NCI-H1105 (cell line): Measurements from ENCODE around the gene AMBRA1.
"Not testable (repeated sequence)": the region's sequence is repeated elsewhere in the genome, so short reads cannot be mapped to it uniquely, and the experiment has no call there.

Experiments
- DNase-seq: peaks from one replicate; lab custom pipeline; 2025; lab: John Stamatoyannopoulos, UW

AMBRA1 gene

DNA sequence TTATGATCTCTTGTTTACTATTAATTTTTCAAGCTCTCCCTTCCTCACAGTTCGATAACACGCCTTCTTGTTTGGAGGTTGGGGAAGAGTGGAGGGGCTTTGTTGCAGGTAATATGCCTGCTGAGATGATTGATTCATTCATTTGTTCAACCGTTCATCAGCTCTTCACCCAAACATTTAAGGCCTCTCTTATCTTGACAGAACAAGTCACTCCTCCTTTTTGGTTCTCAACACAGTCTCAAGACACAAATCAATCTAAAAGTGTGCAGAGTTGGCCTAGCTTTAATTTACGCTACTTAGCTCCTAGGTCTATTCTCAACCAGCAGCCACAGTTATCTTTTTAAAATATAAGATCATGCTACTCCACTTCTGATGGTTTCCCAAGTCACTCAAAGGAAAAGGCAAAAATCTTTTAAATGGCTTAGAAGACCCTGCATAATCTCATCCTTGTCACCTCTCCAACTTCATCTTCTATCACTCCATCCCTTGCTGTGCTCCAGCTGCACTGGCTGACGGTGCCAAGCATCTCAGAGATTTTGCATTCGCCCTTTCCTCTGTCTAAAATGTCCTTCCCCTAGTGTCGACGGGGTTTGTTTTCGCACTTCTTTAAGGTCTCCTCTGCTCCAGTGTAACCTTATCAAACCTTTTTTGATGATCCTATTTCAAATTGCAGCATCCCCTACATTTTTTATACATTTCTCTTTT is 60.3 kb downstream of the AMBRA1 start:
- no peak for DNase-seq

DNA sequence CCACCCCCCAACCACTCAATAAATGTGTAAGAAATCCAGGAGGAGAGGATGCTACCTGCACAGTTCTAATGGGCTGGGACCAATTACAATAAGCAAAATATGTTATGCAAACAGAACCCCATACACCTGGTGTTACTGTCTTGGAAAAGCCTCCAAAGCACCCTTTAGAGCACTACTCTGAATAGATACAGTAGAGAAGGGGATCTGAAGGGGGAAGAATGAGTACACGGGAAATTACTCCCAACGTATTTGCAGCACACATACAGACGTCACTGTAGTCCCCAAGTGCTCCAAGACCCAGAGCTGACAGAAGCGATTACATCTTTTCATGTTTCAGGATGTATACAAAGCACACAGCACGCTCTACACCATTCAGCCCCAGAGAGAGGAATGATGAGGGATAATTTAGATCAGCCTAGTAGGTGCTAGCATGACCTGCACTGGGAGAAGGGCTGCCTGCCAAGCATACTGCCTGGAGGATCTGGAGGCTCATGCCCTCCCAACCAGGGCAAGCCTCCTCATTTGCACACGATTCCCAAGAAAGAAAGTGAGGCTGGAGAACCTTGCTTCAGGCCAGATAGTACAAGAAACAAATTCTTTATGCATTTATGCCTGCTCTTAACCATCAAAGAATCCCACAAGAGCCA is 63.8 kb downstream of the AMBRA1 start:
- no peak for DNase-seq

DNA sequence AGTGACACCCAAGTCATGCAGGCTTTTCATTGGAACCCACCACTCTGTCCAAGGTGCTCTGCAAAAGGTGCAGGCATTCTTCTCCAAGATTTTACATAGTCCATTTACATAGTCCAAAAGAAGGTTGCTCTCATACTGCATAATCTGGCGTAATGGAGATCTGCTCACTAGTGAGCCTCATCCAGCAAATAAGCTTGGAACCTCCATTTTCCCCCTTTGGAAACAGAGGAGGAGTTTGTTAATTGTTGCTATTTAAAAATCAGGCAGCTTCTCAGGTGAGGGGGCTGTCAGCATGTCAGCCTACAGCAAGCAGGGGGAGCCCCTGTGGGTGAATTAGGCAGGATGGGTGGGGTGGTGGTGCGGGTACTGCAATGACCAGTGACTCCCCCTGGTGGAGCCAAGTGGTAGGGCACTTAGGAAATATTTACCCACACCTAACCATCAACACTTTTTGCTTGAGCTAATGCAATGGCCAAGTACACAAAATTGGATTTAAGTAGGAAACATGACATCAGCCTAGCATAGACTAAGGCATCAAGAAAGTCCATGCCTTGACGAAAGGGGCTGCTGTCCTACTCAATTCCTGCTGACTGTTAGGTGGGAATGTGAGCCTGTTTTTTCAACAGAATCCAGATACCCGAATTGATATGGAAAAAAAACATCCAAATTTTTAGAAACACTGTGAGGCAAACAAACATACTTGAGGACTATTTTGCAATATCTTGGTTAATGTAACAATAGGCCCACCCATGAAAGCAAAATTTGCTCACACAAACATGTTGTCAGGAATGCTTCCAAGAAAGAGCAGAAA is 64.5 kb downstream of the AMBRA1 start:
- peak; percentile 75 for DNase-seq

DNA sequence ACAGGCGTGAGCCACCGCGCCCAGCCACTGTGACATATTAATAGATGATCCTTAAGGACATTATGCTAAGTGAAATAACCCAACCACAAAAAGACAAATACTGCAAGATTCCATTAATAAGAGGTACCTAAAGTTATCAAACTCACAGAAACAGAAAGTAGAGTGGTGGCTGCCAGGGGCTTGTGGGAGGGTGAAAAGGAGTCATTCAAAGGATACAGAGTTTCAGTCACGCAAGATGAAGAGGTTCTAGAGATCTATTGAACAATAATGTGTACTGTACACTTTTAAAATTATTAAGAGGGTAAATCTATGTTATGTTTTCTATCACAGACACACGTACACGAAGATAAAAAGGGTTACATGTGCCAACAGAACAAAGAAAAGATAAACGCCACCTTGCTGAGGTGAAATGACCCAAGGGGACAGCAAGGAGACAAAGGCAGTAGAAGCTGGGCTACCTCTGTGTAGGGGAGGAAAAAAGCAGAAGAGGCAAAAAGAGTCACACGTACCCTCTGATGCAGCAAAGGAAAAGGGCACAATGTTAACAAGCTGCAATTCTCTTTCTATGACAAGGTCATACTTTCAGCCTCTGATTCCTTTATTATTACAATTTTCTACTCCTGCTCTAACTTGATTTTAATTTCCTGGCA is 65.3 kb downstream of the AMBRA1 start:
- DNase-seq = no peak

DNA sequence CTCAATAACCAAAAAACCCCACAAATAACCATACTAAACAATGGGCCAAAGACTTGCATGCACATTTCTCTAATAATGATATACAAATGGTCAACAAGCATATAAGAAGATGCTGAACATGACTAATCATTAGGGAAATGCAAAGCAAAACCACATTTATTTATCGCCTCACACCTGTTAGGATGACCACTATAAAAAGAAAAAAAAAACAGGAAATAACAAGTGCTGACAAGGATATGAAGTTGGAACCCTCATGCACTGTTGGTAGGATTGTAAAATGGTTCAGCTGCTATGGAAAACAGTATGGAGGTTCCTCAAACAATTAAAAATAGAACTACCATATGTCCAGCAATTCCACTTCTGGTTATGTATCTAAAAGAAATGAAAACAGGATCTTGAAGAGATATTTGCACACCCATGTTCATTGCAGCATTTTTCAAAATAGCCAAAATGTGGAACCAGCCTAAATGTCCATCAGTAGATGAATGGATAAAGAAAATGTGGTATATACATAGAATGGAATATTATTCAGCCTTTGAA is 66.2 kb downstream of the AMBRA1 start:
- no peak for DNase-seq

DNA sequence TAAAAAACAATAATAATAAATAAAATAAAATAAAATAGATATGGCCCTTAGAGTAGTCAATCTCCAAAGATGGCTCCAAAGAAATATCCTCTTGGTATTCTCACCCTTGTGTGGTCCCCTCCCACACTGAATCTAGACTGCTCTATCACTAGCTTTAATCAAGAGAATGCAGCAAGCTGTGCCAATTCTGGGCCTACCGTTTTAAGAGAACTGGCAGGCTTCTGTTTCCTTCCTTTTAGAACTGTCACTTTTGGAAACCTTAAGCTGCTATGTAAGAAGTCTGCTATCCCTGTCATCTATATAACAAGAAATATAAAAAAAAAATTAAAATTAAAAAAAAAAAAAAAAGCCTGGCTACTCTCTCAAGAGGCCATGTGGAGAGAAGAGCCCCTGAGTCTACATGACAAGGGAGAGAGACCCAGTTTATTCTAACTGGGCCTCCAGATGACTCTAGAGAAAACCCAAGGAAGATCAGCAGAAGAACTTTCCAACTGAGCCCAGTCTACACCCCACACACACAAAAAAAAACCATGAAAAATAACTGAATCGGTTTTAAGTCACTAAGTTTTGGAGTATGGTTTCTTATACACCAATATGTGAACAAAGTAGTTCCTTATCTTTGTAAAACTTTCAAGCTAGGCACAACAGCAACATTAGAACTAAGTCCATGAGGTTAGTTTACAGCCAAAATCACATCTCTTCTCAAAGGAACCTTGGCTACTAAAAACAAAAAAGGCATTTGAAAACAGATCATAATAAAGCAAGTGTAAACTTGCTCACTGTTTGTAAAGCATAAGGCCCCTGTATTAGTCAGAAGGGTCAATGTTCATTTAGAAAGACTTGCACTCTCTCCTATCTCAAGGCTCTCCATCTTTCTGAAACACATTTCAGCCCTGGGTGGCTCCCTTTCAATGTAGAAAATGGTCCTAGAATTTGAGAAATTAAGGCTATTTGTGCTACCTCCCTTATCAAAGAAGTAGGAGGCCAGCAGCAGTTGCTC is 67.3 kb downstream of the AMBRA1 start:
- DNase-seq = no peak

DNA sequence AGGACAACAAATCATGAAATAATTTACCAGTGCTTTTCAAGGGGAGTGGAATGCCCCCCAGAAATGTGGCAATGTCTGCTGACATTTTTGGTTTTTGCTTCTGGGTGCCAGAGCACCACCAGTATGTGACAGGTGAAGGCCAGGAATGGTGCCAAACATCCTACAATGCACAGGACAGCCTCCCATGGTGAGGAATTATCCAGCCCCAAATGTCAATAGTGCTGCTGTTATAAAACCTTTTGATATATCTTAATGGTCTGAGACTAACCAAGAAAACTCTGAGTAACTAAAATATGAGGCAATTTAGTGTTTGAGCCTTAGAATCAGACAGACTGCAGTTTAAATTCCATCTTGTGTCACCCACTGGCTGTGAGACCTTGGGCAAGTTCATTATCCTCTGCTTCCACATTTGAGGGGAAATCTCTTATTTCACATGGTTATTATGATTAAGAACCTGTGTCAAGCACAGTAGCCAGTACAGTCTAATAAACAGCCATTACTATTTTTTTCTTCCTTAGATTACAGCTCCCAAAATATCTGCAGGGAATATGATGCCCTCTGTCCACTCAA is 69.5 kb downstream of the AMBRA1 start:
- DNase-seq = no peak

DNA sequence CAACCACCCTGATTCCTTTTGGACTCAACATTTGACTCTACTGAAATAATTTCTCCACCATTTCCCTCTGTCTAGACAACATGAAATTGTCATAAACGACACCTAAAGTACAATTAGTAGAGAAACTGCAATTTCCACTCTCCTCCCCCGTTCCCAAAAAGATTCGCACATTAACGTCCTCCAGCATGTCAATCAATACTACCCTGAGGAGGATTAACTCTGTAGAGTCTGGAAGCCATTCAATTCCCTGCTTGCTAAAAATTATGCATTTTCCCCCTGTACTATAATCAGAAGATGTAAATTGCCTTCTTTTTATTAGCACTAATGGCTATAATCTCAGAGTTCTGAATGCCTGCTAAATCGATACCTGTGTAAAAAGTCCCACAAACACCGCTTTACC is 70.5 kb downstream of the AMBRA1 start:
- no peak for DNase-seq

DNA sequence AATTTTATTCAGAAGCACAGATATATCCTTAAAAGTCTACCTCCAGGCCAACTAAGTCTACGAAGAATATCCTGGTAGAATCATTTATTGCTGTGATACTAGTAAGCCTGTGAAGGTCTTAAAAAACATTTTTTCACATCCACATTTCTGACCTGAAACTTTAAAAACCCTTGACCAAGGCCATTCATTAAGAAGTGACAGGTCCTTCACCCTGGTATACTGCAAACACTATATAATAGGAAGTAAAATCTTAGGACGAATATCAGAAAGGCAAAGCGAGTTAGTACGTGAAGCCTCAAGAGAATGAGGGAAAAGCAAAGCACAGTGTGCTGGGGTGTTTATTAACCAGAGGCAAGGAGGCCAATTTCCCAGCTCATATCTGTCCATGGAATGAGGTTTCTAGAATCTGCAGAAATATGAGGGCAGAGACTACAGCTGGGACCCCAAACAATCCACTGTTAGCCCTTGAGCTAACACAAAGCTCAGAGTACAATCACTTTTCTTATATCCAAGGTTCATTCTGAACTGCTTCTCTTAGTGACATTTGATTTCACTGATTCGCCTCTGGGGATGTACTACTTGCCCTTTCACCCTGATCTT is 71.0 kb downstream of the AMBRA1 start:
- no peak for DNase-seq

DNA sequence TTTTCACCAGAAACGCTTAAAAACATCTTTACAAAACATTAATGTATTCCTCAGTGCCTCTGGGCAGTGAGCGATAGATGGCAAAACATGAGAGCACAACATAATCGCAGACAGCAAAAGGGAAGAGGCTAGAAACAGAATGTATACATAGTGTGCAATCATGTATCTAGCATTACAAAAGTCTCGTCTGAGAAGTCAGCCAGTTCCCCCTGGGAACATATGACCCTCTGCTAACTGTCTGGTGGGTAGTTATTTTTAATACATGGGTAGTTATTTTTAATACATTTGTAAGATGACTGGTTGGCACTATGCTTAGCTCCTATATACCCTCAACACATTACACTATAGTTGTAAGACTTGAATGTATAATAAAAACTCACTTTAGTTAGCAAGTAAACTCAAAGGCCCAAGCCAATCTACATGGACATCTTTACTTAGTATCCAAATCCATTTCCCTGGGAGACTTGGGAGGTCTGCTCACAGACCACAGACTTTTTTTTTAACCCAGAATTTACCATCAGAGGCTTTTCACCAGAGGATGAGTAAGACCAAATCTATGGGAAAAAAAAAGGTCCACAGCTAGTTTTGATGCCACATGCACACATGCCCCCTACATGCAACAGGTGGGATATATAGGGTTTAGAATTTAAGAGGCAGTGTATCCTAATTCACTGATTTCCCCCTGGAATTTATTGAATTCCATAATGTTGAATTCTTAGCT is 71.7 kb downstream of the AMBRA1 start:
- no peak for DNase-seq

DNA sequence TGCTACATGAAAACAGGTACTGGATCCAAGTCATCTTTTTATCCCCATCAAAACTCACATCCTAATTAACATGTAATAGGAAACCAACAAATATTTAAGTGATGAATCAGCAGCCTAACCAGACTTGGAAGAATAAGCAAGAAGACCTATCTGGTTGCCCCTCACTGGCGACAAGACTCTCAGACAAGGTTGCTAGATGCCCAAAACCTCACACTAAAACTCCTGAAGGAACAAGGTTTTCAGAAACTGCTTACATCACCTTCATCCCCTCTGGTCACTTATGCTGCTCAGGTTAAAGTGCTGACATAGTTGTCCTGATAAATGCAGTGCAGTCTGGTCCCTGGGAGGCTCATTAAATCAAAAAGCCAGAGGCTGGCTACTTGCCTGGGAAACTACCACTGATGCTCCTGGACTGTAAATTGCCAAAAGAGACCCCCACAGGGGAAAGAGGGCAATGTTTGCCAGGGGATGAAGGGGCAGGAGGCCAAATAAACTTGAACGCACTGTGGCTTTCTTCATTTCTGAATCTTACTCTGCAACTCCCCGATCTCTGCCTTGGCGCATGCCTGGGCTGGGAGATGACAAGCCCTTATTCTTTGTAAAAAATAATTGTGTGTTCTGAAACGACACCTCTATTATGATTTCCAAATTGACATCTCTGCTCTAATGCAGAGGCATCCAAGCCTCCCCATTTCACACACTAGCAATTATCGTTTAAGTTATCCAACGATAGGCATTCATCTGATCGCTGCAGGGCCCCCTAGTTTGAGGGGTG is 72.7 kb downstream of the AMBRA1 start:
- DNase-seq = no peak

DNA sequence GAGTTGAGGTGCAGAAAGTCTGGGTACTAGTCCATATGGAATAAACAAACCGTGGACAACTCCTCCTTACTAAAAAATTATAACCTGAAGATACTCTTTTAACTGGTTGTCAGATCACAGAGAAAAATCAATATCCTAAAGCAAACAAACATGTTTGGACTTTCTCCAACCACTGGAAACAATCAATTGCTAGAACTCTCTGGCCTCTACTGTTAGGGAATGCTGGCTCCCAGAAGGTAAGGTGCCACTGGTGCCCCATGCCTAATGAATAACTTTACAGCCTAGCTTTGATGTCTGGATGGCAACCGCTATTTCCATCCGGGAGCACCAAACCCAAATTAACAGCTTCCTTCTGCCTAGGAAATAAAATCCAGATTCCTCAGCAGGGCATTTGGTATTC is 74.5 kb downstream of the AMBRA1 start:
- DNase-seq = no peak

DNA sequence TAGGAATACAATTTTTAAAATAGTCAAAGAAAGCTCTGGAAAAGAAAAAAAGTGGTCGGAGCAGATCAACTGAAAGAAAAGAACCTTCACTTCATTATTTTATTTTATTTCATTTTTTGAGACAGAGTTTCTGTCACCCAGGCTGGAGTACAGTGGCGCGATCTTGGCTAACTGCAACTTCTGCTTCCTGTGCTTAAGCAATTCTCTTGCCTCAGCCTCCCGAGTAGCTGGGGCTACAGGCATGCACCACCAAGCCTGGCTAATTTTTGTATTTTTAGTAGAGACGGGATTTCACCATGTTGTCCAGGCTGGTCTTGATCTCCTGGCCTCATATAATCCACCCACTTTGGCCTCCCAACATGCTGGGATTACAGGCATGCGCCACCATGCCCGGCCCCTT is 74.9 kb downstream of the AMBRA1 start:
- not testable (repeated sequence) for DNase-seq

DNA sequence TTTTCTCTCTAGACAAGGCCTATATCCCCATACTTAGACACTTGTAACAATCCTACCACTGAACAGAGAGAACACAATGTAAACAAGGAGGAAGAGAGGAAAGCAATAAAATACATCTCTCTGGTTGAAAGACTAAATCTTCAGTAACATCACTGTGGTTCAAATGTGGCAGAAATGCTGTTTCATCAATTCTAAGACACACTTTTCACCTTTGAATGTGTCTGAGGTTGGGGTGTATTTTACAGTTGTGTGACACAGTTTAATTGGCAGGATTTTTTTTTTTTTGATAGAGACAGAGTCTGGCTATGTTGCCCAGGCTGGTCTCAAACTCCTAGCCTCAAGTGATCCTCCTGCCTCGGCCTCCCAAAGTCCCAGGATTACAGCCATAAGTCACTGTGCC is 79.5 kb downstream of the AMBRA1 start:
- no peak for DNase-seq

DNA sequence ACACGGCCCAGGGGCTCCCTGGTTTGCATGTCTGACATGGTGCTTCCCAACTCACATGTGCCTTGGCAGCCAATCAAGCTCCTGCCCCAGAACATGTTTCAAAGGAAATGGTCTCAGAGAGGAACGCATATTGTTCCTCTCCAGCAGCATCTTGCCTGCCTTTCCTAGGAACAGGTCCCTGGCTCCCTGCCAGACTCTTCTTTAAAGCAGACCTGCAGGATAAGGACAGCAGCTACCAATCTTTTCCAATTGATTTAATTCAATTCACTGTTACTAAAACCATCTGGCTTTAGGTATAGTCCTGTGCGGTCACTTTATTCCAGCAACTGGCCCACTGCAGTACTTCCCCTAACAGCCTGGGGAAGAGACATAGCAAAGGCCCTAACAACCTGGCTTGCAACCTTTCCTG is 79.9 kb downstream of the AMBRA1 start:
- DNase-seq = peak; percentile 89

DNA sequence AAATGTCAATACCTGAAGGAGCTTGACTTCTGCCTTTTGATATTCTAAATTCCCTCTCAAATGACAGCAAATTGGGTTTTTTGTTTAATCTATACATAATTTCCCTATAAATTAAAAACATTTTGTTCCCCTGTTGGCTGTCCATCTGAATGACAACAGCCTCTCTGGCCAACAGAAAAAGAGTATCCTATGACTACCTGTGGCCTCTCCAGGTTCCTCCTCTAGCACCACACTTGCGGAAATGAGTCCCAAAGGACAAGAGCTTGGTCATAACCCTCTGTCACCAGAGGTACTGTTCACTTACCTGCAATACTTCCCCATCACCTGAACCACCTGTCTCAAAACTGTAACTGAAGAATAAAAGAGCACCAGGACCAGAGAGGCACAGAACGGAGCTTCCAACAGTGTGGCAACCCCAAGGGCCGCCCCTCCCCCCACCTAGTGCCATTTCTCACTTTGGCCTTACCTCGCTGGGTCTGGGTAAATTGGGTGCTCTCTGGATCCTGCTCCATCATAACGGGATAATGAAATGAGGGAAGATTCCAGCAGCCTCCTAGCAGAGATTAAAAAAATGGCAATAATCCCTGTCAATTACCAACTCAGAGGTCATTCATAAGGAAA is 81.5 kb downstream of the AMBRA1 start:
- DNase-seq = no peak

DNA sequence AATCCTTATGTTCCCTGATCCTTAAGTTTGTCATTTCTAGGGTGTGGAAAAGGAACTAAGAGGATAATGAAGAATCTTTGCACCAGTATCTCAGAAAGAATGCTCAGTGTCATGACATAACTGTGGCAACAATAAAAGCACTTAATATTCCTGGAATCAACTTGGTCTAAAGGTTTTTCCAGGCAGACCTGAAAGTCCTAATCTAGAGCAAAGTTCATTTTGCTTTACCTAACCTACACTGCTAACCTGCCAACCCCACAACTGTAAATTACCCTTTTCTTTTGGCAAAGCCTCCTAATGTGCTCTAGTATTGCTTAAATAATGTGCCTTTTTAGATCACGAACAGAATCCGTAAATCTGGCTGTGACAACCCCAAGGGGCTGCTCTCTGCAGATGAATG is 82.5 kb downstream of the AMBRA1 start:
- DNase-seq = no peak

DNA sequence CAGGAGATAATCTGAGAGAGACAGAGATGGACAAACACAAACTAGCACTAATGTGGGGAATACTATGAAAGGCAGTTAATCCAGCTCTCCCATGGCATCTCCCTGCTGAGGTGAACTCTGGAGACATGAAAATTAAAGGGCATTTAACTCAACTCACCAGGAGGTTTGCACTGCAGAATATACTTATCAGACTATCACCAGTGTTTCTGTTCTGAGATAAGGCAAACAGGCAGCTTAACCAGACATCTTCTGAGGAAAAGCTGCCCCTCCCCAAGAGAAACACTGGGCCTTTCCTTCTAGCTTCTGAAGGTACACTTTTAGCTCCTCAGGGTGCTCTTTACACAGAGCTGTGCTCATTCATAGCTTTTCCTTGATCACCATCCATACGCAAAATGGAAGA is 85.5 kb downstream of the AMBRA1 start:
- no peak for DNase-seq

DNA sequence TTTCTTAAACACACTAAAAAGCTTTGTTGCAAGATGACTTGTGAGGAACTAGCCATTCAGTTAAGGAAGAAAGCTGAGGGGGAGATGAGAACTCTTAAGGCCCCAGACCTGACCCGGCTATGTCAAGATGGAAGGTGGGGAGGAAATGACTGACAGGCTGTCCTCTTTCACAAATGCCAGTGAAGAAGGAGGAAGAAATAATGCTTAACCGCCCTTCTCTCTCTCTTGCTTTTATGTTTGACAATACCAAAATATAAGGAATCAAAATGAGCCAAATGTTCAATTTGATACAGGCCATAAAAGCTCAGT is 87.4 kb downstream of the AMBRA1 start:
- no peak for DNase-seq
